GM12874 (cell line): ENCODE data around the gene TIAM2.

ENCODE experiments used
- CTCF ChIP-seq: IDR thresholded peaks from 2 replicates; pipeline ENCODE4 v1.5.1; 2011; ENCODE audit warnings: low read depth, mild to moderate bottlenecking, control low read depth, low read length, moderate library complexity; ENCODE audit not compliant: insufficient read depth

Gene TIAM2

GRCh38 chr6:155244434-155244833 lies 249.3 kb downstream of the TIAM2 start:
- no peak for TF ChIP-seq CTCF

- TF ChIP-seq CTCF = no peak
These were observed 250.1 kb downstream of the TIAM2 start for GRCh38 chr6:155245193-155245592.

- no peak for TF ChIP-seq CTCF
These were observed 250.7 kb downstream of the TIAM2 start for GRCh38 chr6:155245831-155246230.

GRCh38 chr6:155246825-155247224 lies 251.7 kb downstream of the TIAM2 start:
- TF ChIP-seq CTCF = no peak

- no peak for TF ChIP-seq CTCF
These were observed 252.5 kb downstream of the TIAM2 start for GRCh38 chr6:155247618-155248007.

GRCh38 chr6:155248008-155249001 lies 253.2 kb downstream of the TIAM2 start:
- peak; percentile 44; the same call in 1 of the 2 replicates for TF ChIP-seq CTCF

GRCh38 chr6:155250701-155251381 lies 255.7 kb downstream of the TIAM2 start:
- no peak for TF ChIP-seq CTCF
